OCI-LY7 (cell line): ENCODE results near the gene GSK3B.

ENCODE experiments used
- EZH2phosphoT487 ChIP-seq: fragments of 200-600 bp; sonication (generic); IDR thresholded peaks from 2 replicates; pipeline ENCODE4 v1.6.1; 2018; ENCODE audit warnings: low read depth, borderline replicate concordance, mild to moderate bottlenecking, mixed run types, antibody characterized with exemption, low read length, moderate library complexity, mixed read lengths
- TF ChIP-seq, protein P1 (sequence below): fragments of 200-600 bp; sonication (generic); conservative IDR thresholded peaks from 2 replicates; pipeline ENCODE4 v1.5.1; 2014; ENCODE audit warnings: mild to moderate bottlenecking, antibody characterized with exemption, low read length, moderate library complexity, mixed read lengths

- TF ChIP-seq, protein P1, sequence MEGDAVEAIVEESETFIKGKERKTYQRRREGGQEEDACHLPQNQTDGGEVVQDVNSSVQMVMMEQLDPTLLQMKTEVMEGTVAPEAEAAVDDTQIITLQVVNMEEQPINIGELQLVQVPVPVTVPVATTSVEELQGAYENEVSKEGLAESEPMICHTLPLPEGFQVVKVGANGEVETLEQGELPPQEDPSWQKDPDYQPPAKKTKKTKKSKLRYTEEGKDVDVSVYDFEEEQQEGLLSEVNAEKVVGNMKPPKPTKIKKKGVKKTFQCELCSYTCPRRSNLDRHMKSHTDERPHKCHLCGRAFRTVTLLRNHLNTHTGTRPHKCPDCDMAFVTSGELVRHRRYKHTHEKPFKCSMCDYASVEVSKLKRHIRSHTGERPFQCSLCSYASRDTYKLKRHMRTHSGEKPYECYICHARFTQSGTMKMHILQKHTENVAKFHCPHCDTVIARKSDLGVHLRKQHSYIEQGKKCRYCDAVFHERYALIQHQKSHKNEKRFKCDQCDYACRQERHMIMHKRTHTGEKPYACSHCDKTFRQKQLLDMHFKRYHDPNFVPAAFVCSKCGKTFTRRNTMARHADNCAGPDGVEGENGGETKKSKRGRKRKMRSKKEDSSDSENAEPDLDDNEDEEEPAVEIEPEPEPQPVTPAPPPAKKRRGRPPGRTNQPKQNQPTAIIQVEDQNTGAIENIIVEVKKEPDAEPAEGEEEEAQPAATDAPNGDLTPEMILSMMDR, result no peak
- no peak for TF ChIP-seq EZH2phosphoT487
Observed at GRCh38 chr3:119795849-119796248, 298.4 kb downstream of the GSK3B start.
